ENCODE data around the gene ATM. TPM values are rescaled to one million over a fixed set of nuclear protein-coding genes. Genes with fewer than 3 reads are reported as not detected.
"Not testable (repeated sequence)": the region's sequence is repeated elsewhere in the genome, so short reads cannot be mapped to it uniquely, and the experiment has no call there.

The ATM gene
- total RNA-seq, 1 donor from 2014 or later, result 184 TPM

- TF ChIP-seq, protein P1, sequence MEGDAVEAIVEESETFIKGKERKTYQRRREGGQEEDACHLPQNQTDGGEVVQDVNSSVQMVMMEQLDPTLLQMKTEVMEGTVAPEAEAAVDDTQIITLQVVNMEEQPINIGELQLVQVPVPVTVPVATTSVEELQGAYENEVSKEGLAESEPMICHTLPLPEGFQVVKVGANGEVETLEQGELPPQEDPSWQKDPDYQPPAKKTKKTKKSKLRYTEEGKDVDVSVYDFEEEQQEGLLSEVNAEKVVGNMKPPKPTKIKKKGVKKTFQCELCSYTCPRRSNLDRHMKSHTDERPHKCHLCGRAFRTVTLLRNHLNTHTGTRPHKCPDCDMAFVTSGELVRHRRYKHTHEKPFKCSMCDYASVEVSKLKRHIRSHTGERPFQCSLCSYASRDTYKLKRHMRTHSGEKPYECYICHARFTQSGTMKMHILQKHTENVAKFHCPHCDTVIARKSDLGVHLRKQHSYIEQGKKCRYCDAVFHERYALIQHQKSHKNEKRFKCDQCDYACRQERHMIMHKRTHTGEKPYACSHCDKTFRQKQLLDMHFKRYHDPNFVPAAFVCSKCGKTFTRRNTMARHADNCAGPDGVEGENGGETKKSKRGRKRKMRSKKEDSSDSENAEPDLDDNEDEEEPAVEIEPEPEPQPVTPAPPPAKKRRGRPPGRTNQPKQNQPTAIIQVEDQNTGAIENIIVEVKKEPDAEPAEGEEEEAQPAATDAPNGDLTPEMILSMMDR (IDR thresholded peaks at IDR 0.05), result no peak
- CTCF ChIA-PET, result no interaction called here
These were observed 141.3 kb downstream of the ATM start for GRCh38 chr11:108364159-108364558.

GRCh38 chr11:108368134-108368533, 145.3 kb downstream of the ATM start:
- peaks cover 74% of the 10 kb centered on the region for H3K36me3 Mint-ChIP-seq (ENCODE audit: low read depth)
- H3K4me1 Mint-ChIP-seq, result no peaks in the 10 kb centered on the region
- H3K27ac Mint-ChIP-seq, result no peak overlapping the region
- TF ChIP-seq, protein P1 (IDR thresholded peaks at IDR 0.05), result no peak
- no peaks in the 10 kb centered on the region for H3K27me3 Mint-ChIP-seq
- intact Hi-C loops (cut with micrococcal nuclease), result no loop called here
- CTCF ChIA-PET, result no interaction called here
- ATAC-seq (ENCODE audit: low read depth) (no peak), DNase-seq (no peak)
- no peak overlapping the region for H3K4me3 Mint-ChIP-seq
- POLR2A ChIA-PET, result no interaction called here
- no peaks in the 10 kb centered on the region for H3K9me3 Mint-ChIP-seq

More at GRCh38 chr11:108364159-108364558, 141.3 kb downstream of the ATM start:
- POLR2A ChIA-PET, result no interaction called here
- Mint-ChIP-seq H3K36me3 (ENCODE audit: low read depth) (peaks cover 56% of the 10 kb centered on the region), H3K27ac (no peak overlapping the region), H3K27me3 (no peaks in the 10 kb centered on the region), H3K9me3 (no peaks in the 10 kb centered on the region), H3K4me1 (no peaks in the 10 kb centered on the region), H3K4me3 (no peak overlapping the region)
- intact Hi-C loops (cut with micrococcal nuclease), result no loop called here
- DNase-seq, result no peak
- ATAC-seq (ENCODE audit: low read depth), result no peak

DNA sequence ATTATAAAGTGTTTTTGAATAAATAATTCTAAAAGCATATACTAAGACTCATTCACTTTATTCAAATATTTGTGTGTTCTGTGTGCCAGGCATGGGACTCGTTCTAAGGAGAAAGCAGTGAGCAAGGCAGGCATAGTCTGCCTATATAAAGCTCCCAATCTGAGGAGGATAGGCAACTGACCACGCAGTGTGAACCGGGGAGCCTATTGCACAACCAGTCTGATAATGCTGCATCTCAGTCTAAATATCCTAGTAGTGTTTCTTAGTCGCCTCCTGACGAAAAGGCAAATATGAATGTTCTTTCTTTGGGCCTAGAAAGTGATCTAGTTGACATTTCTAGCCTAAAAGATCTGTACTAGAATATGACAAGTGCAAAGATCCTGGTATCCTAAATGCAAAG, 146.2 kb downstream of the ATM start:
- POLR2A ChIA-PET, result no interaction called here
- Mint-ChIP-seq H3K27ac (no peak overlapping the region), H3K9me3 (no peaks in the 10 kb centered on the region), H3K4me3 (no peak overlapping the region), H3K4me1 (no peaks in the 10 kb centered on the region), H3K27me3 (no peaks in the 10 kb centered on the region), H3K36me3 (ENCODE audit: low read depth) (peaks cover 68% of the 10 kb centered on the region)
- no peak for DNase-seq
- no peak for ATAC-seq (ENCODE audit: low read depth)
- intact Hi-C loops (cut with micrococcal nuclease), result no loop called here
- CTCF ChIA-PET, result no interaction called here
- TF ChIP-seq, protein P1 (IDR thresholded peaks at IDR 0.05), result no peak

- Mint-ChIP-seq H3K27ac (no peak overlapping the region), H3K36me3 (ENCODE audit: low read depth) (peaks cover 57% of the 10 kb centered on the region), H3K4me1 (no peaks in the 10 kb centered on the region), H3K9me3 (peaks cover 2% of the 10 kb centered on the region), H3K27me3 (no peaks in the 10 kb centered on the region), H3K4me3 (no peak overlapping the region)
- CTCF ChIA-PET, result no interaction called here
- no peak for ATAC-seq (ENCODE audit: low read depth)
- POLR2A ChIA-PET, result no interaction called here
- TF ChIP-seq, protein P1 (IDR thresholded peaks at IDR 0.05), result no peak
- DNase-seq, result no peak
- intact Hi-C loops (cut with micrococcal nuclease), result no loop called here
These were observed 147.4 kb downstream of the ATM start for GRCh38 chr11:108370315-108370714.

- H3K4me1 Mint-ChIP-seq, result no peaks in the 10 kb centered on the region
- TF ChIP-seq, protein P1 (IDR thresholded peaks at IDR 0.05), result no peak
- no peak for DNase-seq
- H3K4me3 Mint-ChIP-seq, result no peak overlapping the region
- H3K27me3 Mint-ChIP-seq, result no peaks in the 10 kb centered on the region
- no peak for ATAC-seq (ENCODE audit: low read depth)
- H3K36me3 Mint-ChIP-seq (ENCODE audit: low read depth), result peaks cover 50% of the 10 kb centered on the region
- POLR2A ChIA-PET, result no interaction called here
- H3K27ac Mint-ChIP-seq, result no peak overlapping the region
- intact Hi-C loops (cut with micrococcal nuclease), result no loop called here
- CTCF ChIA-PET, result no interaction called here
- H3K9me3 Mint-ChIP-seq, result peaks cover 2% of the 10 kb centered on the region
These were observed 148.1 kb downstream of the ATM start for GRCh38 chr11:108370990-108371389.

DNA sequence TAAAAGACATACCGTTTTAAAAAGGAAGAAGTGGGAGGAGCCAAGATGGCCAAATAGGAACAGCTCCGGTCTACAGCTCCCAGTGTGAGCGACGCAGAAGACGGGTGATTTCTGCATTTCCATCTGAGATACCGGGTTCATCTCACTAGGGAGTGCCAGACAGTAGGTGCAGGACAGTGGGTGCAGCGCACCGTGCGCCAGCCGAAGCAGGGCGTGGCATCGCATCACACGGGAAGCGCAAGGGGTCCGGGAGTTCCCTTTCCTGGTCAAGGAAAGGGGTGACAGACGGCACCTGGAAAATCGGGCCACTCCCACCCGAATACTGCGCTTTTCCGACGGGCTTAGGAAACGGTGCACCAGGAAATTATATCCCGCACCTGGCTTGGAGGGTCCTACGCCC, 150.6 kb downstream of the ATM start:
- POLR2A ChIA-PET; H3K9me3 Mint-ChIP-seq; CTCF ChIA-PET; H3K4me3 Mint-ChIP-seq; intact Hi-C loops (cut with micrococcal nuclease); ATAC-seq (ENCODE audit: low read depth); H3K27me3 Mint-ChIP-seq; H3K4me1 Mint-ChIP-seq; H3K27ac Mint-ChIP-seq; DNase-seq: not testable (repeated sequence)
- peaks cover 29% of the 10 kb centered on the region for H3K36me3 Mint-ChIP-seq (ENCODE audit: low read depth)

Measured in activated B cell treated with CpG ODN at 0.5 μM for 24 hours (primary cell).